WTC11 (cell line): ENCODE measurements around the gene ZSWIM6. TPM values are rescaled to one million over a fixed set of nuclear protein-coding genes. Genes with fewer than 3 reads are reported as not detected.

Experiments used
- ATAC-seq: fragments of 200-7000 bp; cut with Tn5 transposase; 2 replicates; pipeline ENCODE4 v1.10.0; 2021; ENCODE audit warnings: mild to moderate bottlenecking, moderate library complexity
- CTCF ChIA-PET: fragments of 300-600 bp; sonication (Branson Sonifier 250); formaldehyde crosslinking; loops from one replicate; lab custom pipeline; 2021; ENCODE audit warnings: antibody characterized with exemption; lab: Charles Lee
- POLR2A ChIA-PET: fragments of 350-600 bp; sonication (Branson Sonifier 250); formaldehyde crosslinking; loops from one replicate; lab custom pipeline; 2021; ENCODE audit warnings: antibody characterized with exemption; lab: Charles Lee
- DNase-seq: peaks from one replicate; pipeline ENCODE4 v3.0.0; 2021; ENCODE audit warnings: low spot score
- H3K27ac Mint-ChIP-seq: 2 replicates; pipeline ENCODE4 v1.8.0; 2021; ENCODE audit warnings: mixed read lengths
- H3K27me3 Mint-ChIP-seq: 2 replicates; pipeline ENCODE4 v1.8.0; 2021; ENCODE audit warnings: low read depth, mild to moderate bottlenecking, moderate library complexity, mixed read lengths
- H3K36me3 Mint-ChIP-seq: 2 replicates; pipeline ENCODE4 v1.8.0; 2021; ENCODE audit warnings: mixed read lengths
- H3K4me1 Mint-ChIP-seq: 2 replicates; pipeline ENCODE4 v1.8.0; 2022; ENCODE audit warnings: mixed read lengths
- H3K4me3 Mint-ChIP-seq: 2 replicates; pipeline ENCODE4 v1.8.0; 2021; ENCODE audit warnings: mild to moderate bottlenecking, moderate library complexity, mixed read lengths
- H3K9me3 Mint-ChIP-seq: 2 replicates; pipeline ENCODE4 v1.8.0; 2021; ENCODE audit warnings: mixed read lengths
- CBFB ChIP-seq: sonication (generic); formaldehyde crosslinking; IDR thresholded peaks from 2 replicates; pipeline ENCODE4 v1.8.1; 2022; ENCODE audit warnings: mild to moderate bottlenecking, low read depth, missing genetic modification reagents
- CREM ChIP-seq: sonication (generic); formaldehyde crosslinking; IDR thresholded peaks from 2 replicates; pipeline ENCODE4 v1.8.1; 2022; ENCODE audit warnings: mild to moderate bottlenecking, missing genetic modification reagents, moderate library complexity
- HMGXB4 ChIP-seq: sonication (generic); formaldehyde crosslinking; IDR thresholded peaks from 2 replicates; pipeline ENCODE4 v1.8.1; 2023; ENCODE audit warnings: mild to moderate bottlenecking, moderate library complexity, missing genetic modification reagents
- NR2C2 ChIP-seq: sonication (generic); formaldehyde crosslinking; IDR thresholded peaks from 2 replicates; pipeline ENCODE4 v1.8.0; 2022; ENCODE audit warnings: mild to moderate bottlenecking, missing genetic modification reagents
- PRRX2 ChIP-seq: fragments of 250-450 bp; sonication (Bioruptor Pico); IDR thresholded peaks from 2 replicates; pipeline ENCODE4 v1.8.0; 2021; ENCODE audit warnings: mild to moderate bottlenecking
- ZNF281 ChIP-seq: sonication (generic); formaldehyde crosslinking; IDR thresholded peaks from 2 replicates; pipeline ENCODE4 v1.8.0; 2023; ENCODE audit warnings: mild to moderate bottlenecking, missing genetic modification reagents
- ZNF425 ChIP-seq: fragments of 250-450 bp; sonication (Bioruptor Pico); conservative IDR thresholded peaks from 2 replicates; pipeline ENCODE4 v1.9.0; 2021; ENCODE audit warnings: mild to moderate bottlenecking
- ZNF512 ChIP-seq: sonication (generic); formaldehyde crosslinking; IDR thresholded peaks from 2 replicates; pipeline ENCODE4 v1.8.1; 2022; ENCODE audit warnings: missing genetic modification reagents, borderline replicate concordance
- ZNF671 ChIP-seq: fragments of 250-450 bp; sonication (Bioruptor Pico); IDR thresholded peaks from 2 replicates; pipeline ENCODE4 v1.8.0; 2021; ENCODE audit warnings: mild to moderate bottlenecking
- total RNA-seq: library from RNA; stranded (reverse); gene quantifications from 3 replicates; pipeline ENCODE4 v1.2.3, GENCODE V29; 2021
- TF ChIP-seq, protein P1 (sequence below): sonication (generic); formaldehyde crosslinking; IDR thresholded peaks from 2 replicates; pipeline ENCODE4 v1.8.1; 2023; ENCODE audit warnings: mild to moderate bottlenecking, missing genetic modification reagents, borderline replicate concordance
- TF ChIP-seq, protein P2 (sequence below): sonication (generic); formaldehyde crosslinking; IDR thresholded peaks from 2 replicates; pipeline ENCODE4 v1.8.1; 2022; ENCODE audit warnings: low read depth, mild to moderate bottlenecking, moderate library complexity, missing genetic modification reagents, borderline replicate concordance
- TF ChIP-seq, protein P3 (sequence below): sonication (generic); formaldehyde crosslinking; IDR thresholded peaks from 2 replicates; pipeline ENCODE4 v1.8.0; 2022; ENCODE audit warnings: mild to moderate bottlenecking, missing genetic modification reagents
- TF ChIP-seq, protein P4 (sequence below): sonication (generic); formaldehyde crosslinking; IDR thresholded peaks from 2 replicates; pipeline ENCODE4 v1.8.0; 2023; ENCODE audit warnings: missing genetic modification reagents
- TF ChIP-seq, protein P5 (sequence below): sonication (generic); formaldehyde crosslinking; IDR thresholded peaks from 2 replicates; pipeline ENCODE4 v1.8.1; 2022; ENCODE audit warnings: mild to moderate bottlenecking, missing genetic modification reagents, moderate library complexity, borderline replicate concordance
- TF ChIP-seq, protein P6 (sequence below): sonication (generic); formaldehyde crosslinking; IDR thresholded peaks from 2 replicates; pipeline ENCODE4 v1.8.1; 2023; ENCODE audit warnings: mild to moderate bottlenecking, missing genetic modification reagents

Gene ZSWIM6
- total RNA-seq, 1 experiment from 2014 or later = 12.5 TPM

DNA sequence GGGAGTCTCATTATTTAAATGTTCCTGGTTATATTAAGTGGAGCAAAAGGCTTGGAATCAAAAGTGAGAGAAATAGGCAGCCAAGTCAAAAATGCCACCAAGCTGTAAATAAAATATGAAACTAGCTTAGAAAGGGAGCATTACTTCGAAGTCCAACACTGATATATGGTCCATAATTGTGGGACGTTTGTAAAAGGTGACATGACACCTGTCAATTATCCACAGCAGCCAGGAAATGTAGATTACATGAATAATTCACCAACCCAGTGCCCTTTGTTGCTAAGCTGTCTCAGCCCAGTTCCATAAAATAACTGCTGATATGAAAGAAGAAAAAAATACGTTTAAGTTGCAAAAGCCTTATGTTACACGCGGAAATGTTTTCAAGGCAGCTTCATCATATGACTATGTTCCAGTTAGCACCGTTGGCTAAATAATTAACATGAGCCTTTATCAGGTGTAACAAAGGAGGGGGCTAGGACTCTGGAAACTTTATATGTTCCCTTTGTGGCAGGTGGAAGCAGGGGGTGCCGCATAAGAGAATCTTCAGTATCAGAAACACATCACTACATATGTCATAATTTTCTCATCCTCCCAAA, 39.9 kb upstream of the ZSWIM6 start (continued):
- TF ChIP-seq, protein P1, sequence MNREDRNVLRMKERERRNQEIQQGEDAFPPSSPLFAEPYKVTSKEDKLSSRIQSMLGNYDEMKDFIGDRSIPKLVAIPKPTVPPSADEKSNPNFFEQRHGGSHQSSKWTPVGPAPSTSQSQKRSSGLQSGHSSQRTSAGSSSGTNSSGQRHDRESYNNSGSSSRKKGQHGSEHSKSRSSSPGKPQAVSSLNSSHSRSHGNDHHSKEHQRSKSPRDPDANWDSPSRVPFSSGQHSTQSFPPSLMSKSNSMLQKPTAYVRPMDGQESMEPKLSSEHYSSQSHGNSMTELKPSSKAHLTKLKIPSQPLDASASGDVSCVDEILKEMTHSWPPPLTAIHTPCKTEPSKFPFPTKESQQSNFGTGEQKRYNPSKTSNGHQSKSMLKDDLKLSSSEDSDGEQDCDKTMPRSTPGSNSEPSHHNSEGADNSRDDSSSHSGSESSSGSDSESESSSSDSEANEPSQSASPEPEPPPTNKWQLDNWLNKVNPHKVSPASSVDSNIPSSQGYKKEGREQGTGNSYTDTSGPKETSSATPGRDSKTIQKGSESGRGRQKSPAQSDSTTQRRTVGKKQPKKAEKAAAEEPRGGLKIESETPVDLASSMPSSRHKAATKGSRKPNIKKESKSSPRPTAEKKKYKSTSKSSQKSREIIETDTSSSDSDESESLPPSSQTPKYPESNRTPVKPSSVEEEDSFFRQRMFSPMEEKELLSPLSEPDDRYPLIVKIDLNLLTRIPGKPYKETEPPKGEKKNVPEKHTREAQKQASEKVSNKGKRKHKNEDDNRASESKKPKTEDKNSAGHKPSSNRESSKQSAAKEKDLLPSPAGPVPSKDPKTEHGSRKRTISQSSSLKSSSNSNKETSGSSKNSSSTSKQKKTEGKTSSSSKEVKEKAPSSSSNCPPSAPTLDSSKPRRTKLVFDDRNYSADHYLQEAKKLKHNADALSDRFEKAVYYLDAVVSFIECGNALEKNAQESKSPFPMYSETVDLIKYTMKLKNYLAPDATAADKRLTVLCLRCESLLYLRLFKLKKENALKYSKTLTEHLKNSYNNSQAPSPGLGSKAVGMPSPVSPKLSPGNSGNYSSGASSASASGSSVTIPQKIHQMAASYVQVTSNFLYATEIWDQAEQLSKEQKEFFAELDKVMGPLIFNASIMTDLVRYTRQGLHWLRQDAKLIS (CRISPR knock-in tag) = no peak
- TF ChIP-seq ZNF281 (CRISPR knock-in tag) (no peak), ZNF671 (no peak)
- TF ChIP-seq, protein P2, sequence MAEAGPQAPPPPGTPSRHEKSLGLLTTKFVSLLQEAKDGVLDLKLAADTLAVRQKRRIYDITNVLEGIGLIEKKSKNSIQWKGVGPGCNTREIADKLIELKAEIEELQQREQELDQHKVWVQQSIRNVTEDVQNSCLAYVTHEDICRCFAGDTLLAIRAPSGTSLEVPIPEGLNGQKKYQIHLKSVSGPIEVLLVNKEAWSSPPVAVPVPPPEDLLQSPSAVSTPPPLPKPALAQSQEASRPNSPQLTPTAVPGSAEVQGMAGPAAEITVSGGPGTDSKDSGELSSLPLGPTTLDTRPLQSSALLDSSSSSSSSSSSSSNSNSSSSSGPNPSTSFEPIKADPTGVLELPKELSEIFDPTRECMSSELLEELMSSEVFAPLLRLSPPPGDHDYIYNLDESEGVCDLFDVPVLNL (CRISPR knock-in tag) = no peak
- TF ChIP-seq, protein P3, sequence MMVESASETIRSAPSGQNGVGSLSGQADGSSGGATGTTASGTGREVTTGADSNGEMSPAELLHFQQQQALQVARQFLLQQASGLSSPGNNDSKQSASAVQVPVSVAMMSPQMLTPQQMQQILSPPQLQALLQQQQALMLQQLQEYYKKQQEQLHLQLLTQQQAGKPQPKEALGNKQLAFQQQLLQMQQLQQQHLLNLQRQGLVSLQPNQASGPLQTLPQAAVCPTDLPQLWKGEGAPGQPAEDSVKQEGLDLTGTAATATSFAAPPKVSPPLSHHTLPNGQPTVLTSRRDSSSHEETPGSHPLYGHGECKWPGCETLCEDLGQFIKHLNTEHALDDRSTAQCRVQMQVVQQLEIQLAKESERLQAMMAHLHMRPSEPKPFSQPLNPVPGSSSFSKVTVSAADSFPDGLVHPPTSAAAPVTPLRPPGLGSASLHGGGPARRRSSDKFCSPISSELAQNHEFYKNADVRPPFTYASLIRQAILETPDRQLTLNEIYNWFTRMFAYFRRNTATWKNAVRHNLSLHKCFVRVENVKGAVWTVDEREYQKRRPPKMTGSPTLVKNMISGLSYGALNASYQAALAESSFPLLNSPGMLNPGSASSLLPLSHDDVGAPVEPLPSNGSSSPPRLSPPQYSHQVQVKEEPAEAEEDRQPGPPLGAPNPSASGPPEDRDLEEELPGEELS (CRISPR knock-in tag) = no peak
- TF ChIP-seq, protein P4, sequence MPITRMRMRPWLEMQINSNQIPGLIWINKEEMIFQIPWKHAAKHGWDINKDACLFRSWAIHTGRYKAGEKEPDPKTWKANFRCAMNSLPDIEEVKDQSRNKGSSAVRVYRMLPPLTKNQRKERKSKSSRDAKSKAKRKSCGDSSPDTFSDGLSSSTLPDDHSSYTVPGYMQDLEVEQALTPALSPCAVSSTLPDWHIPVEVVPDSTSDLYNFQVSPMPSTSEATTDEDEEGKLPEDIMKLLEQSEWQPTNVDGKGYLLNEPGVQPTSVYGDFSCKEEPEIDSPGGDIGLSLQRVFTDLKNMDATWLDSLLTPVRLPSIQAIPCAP (CRISPR knock-in tag) = no peak

GRCh38 chr5:61293071-61293470, 39.0 kb upstream of the ZSWIM6 start:
- Mint-ChIP-seq H3K9me3 (no peaks in the 10 kb centered on the region), H3K27ac (no peak overlapping the region), H3K4me1 (peaks cover 17% of the 10 kb centered on the region), H3K4me3 (no peak overlapping the region), H3K27me3 (peaks cover 3% of the 10 kb centered on the region; the same call in 1 of the 2 replicates), H3K36me3 (no peaks in the 10 kb centered on the region)
- POLR2A ChIA-PET = no interaction called here
- CTCF ChIA-PET = no interaction called here
- no peak for DNase-seq
- ATAC-seq = no peak; the same call in 1 of the 2 replicates
- TF ChIP-seq, protein P5, sequence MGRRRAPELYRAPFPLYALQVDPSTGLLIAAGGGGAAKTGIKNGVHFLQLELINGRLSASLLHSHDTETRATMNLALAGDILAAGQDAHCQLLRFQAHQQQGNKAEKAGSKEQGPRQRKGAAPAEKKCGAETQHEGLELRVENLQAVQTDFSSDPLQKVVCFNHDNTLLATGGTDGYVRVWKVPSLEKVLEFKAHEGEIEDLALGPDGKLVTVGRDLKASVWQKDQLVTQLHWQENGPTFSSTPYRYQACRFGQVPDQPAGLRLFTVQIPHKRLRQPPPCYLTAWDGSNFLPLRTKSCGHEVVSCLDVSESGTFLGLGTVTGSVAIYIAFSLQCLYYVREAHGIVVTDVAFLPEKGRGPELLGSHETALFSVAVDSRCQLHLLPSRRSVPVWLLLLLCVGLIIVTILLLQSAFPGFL (CRISPR knock-in tag) = no peak
- TF ChIP-seq, protein P6, sequence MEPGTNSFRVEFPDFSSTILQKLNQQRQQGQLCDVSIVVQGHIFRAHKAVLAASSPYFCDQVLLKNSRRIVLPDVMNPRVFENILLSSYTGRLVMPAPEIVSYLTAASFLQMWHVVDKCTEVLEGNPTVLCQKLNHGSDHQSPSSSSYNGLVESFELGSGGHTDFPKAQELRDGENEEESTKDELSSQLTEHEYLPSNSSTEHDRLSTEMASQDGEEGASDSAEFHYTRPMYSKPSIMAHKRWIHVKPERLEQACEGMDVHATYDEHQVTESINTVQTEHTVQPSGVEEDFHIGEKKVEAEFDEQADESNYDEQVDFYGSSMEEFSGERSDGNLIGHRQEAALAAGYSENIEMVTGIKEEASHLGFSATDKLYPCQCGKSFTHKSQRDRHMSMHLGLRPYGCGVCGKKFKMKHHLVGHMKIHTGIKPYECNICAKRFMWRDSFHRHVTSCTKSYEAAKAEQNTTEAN (CRISPR knock-in tag) = no peak
- TF ChIP-seq HMGXB4 (CRISPR knock-in tag) (no peak), CREM (CRISPR knock-in tag) (no peak), NR2C2 (no peak), ZNF512 (CRISPR knock-in tag) (no peak), PRRX2 (CRISPR knock-in tag) (no peak), ZNF671 (no peak), CBFB (CRISPR knock-in tag) (no peak), ZNF425 (CRISPR knock-in tag) (no peak)
